GM23338 (cell line): ENCODE data around the gene CADM4. TPM values are rescaled to one million over a fixed set of nuclear protein-coding genes. Genes with fewer than 3 reads are reported as not detected.

ENCODE experiments used
- ATAC-seq: fragments of 200-7000 bp; cut with Tn5 transposase; 3 replicates; pipeline ENCODE4 v1.9.1; 2020
- DNase-seq: peaks from one replicate; pipeline ENCODE4 v3.0.0-alpha.2; 2015; ENCODE audit warnings: low spot score
- H2AFZ ChIP-seq: fragments of 200-600 bp; sonication (generic); 2 replicates; pipeline ENCODE4 v1.8.0; 2016; ENCODE audit warnings: antibody characterized with exemption, mild to moderate bottlenecking, moderate library complexity
- H3F3A ChIP-seq: fragments of 200-600 bp; sonication (generic); replicated peaks from 2 replicates; pipeline ENCODE4 v1.8.0; 2017; ENCODE audit warnings: antibody characterized with exemption, mixed run types, low read depth
- H3K27ac ChIP-seq: fragments of 200-600 bp; sonication (generic); 2 replicates; pipeline ENCODE4 v1.6.1; 2016; ENCODE audit warnings: low read depth
- H3K27me3 ChIP-seq: fragments of 200-600 bp; sonication (generic); 2 replicates; pipeline ENCODE4 v1.8.0; 2016; ENCODE audit warnings: mild to moderate bottlenecking, mixed run types, moderate library complexity; ENCODE audit not compliant: insufficient read depth
- H3K36me3 ChIP-seq: fragments of 200-600 bp; sonication (generic); 2 replicates; pipeline ENCODE4 v1.8.0; 2016; ENCODE audit warnings: mild to moderate bottlenecking; ENCODE audit not compliant: insufficient read depth
- H3K4me1 ChIP-seq: fragments of 200-600 bp; sonication (generic); 2 replicates; pipeline ENCODE4 v1.8.0; 2016; ENCODE audit warnings: mild to moderate bottlenecking, moderate library complexity; ENCODE audit not compliant: insufficient read depth
- H3K4me2 ChIP-seq: fragments of 200-600 bp; sonication (generic); 2 replicates; pipeline ENCODE4 v1.7.1; 2017; ENCODE audit warnings: mixed run types
- H3K4me3 ChIP-seq: fragments of 200-600 bp; sonication (generic); 2 replicates; pipeline ENCODE4 v1.6.1; 2016; ENCODE audit warnings: mixed run types
- H3K79me2 ChIP-seq: fragments of 200-600 bp; sonication (generic); replicated peaks from 2 replicates; pipeline ENCODE4 v1.8.0; 2017; ENCODE audit warnings: mild to moderate bottlenecking; ENCODE audit not compliant: insufficient read depth
- H3K9me2 ChIP-seq: fragments of 200-600 bp; sonication (generic); 2 replicates; pipeline ENCODE4 v1.8.0; 2017; ENCODE audit not compliant: insufficient read depth
- H4K20me1 ChIP-seq: fragments of 200-600 bp; sonication (generic); replicated peaks from 2 replicates; pipeline ENCODE4 v1.8.0; 2017; ENCODE audit warnings: mild to moderate bottlenecking; ENCODE audit not compliant: insufficient read depth
- H3K27ac Mint-ChIP-seq: 2 replicates; pipeline ENCODE4 v1.8.0; 2020; ENCODE audit warnings: inconsistent platforms, mild to moderate bottlenecking, moderate library complexity, mixed read lengths
- H3K27me3 Mint-ChIP-seq: 3 replicates; pipeline ENCODE4 v1.8.0; 2022; ENCODE audit warnings: low read depth, mild to moderate bottlenecking, moderate library complexity, mixed read lengths, inconsistent platforms; ENCODE audit not compliant: insufficient read depth, poor library complexity
- H3K36me3 Mint-ChIP-seq: 3 replicates; pipeline ENCODE4 v1.8.0; 2021; ENCODE audit warnings: low read depth, mild to moderate bottlenecking, inconsistent platforms, moderate library complexity, mixed read lengths
- H3K4me1 Mint-ChIP-seq: 3 replicates; pipeline ENCODE4 v1.8.0; 2020; ENCODE audit warnings: mild to moderate bottlenecking, inconsistent platforms, mixed read lengths
- H3K4me3 Mint-ChIP-seq: 3 replicates; pipeline ENCODE4 v1.8.0; 2021; ENCODE audit warnings: moderate library complexity, mild to moderate bottlenecking, inconsistent platforms, mixed read lengths
- H3K9me3 Mint-ChIP-seq: 3 replicates; pipeline ENCODE4 v1.8.0; 2020; ENCODE audit warnings: moderate library complexity, mild to moderate bottlenecking, inconsistent platforms, mixed read lengths
- CTCF ChIP-seq, 2 experiments: fragments of 200-600 bp in 1 of 2; sonication (generic) in 1 of 2; conservative IDR thresholded peaks; 2 replicates each; pipeline versions ENCODE4 v1.5.1 to v1.6.1; 2016 to 2017; ENCODE audit warnings: antibody characterized with exemption in 2 of 2, low read depth in 2 of 2, mild to moderate bottlenecking in 2 of 2, moderate library complexity in 1 of 2
- JUNB ChIP-seq: IDR thresholded peaks from one replicate; pipeline ENCODE4 v1.6.1; 2016; ENCODE audit warnings: antibody characterized with exemption; ENCODE audit not compliant: unreplicated experiment
- POLR2AphosphoS5 ChIP-seq: IDR thresholded peaks from 2 replicates; pipeline ENCODE4 v1.6.1; 2016; ENCODE audit warnings: antibody characterized with exemption, low read depth
- ZNF114 ChIP-seq: fragments of 250-450 bp; sonication (Bioruptor Pico); IDR thresholded peaks from 2 replicates; pipeline ENCODE4 v1.5.0; 2020; ENCODE audit warnings: mild to moderate bottlenecking, moderate library complexity
- ZNF331 ChIP-seq: fragments of 250-450 bp; sonication (Bioruptor Pico); IDR thresholded peaks from 2 replicates; pipeline ENCODE4 v1.5.0; 2020; ENCODE audit warnings: low read depth, mild to moderate bottlenecking, moderate library complexity
- polyA plus RNA-seq: library from polyadenylated mRNA; unstranded; fragments of >200 nt; fragmentation: Nextera tagmentation; extraction: Ambion mirVana; gene quantifications from 2 replicates; pipeline ENCODE4 v1.2.1, GENCODE V29; 2016
- total RNA-seq: library from RNA; depleted of rRNA; stranded (reverse); fragments of >200 nt; shearing (Covaris generic); gene quantifications from 2 replicates; pipeline ENCODE4 v1.2.3, GENCODE V29; 2014
- TF ChIP-seq, protein P1 (sequence below): IDR thresholded peaks from 2 replicates; pipeline ENCODE4 v1.6.1; 2016; ENCODE audit warnings: antibody characterized with exemption

The CADM4 gene
- total and polyA plus RNA-seq, 2 experiments from 2014 or later: 3.7 to 21.2 TPM

DNA sequence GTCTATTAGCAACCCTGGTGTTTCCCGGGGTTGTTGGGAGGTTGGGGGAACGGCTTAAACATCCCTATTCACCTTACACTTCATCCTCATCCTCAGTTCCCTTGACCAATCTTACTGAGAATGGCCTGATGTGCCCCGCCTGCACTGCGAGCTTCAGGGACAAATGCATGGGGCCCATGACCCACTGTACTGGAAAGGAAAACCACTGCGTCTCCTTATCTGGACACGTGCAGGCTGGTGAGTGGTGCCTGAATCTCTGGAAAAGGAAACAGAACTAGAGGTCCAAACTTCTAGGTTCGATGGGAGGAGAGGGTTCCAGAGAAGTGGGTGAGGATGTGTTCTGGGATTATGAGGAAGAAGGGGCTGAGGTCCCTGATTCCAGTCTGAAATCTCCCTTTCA is 58.2 kb downstream of the CADM4 start:
- Mint-ChIP-seq H3K27ac (no peak overlapping the region), H3K36me3 (peaks cover 11% of the 10 kb centered on the region), H3K27me3 (peaks cover 3% of the 10 kb centered on the region), H3K4me3 (peak overlapping the region; percentile 92), H3K4me1 (peaks cover 24% of the 10 kb centered on the region), H3K9me3 (no peaks in the 10 kb centered on the region; the same call in 2 of the 3 replicates)
- H3K27ac ChIP-seq: no peak overlapping the region
- H3K79me2 ChIP-seq: peaks cover 4% of the 10 kb centered on the region; the same call in 1 of the 2 replicates
- TF ChIP-seq, protein P1, sequence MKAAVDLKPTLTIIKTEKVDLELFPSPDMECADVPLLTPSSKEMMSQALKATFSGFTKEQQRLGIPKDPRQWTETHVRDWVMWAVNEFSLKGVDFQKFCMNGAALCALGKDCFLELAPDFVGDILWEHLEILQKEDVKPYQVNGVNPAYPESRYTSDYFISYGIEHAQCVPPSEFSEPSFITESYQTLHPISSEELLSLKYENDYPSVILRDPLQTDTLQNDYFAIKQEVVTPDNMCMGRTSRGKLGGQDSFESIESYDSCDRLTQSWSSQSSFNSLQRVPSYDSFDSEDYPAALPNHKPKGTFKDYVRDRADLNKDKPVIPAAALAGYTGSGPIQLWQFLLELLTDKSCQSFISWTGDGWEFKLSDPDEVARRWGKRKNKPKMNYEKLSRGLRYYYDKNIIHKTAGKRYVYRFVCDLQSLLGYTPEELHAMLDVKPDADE: no peak
- TF ChIP-seq POLR2AphosphoS5: no peak
- TF ChIP-seq CTCF (conservative IDR thresholded peaks at IDR 0.05; ENCODE audit: low read depth in 2 of 2): no peak
- TF ChIP-seq JUNB: no peak
- TF ChIP-seq ZNF114 (CRISPR knock-in tag): no peak
- ATAC-seq (no peak), DNase-seq (no peak)
- H3K4me2 ChIP-seq: peak overlapping the region; percentile 78
- no peaks in the 10 kb centered on the region; the same call in 1 of the 2 replicates for H4K20me1 ChIP-seq
- no peaks in the 10 kb centered on the region; the same call in 1 of the 2 replicates for H3K36me3 ChIP-seq
- H3K27me3 ChIP-seq: no peaks in the 10 kb centered on the region
- H3F3A ChIP-seq: no peaks in the 10 kb centered on the region
- H3K9me2 ChIP-seq: no peaks in the 10 kb centered on the region
- peak overlapping the region; percentile 66; the same call in 1 of the 2 replicates for H2AFZ ChIP-seq
- H3K4me3 ChIP-seq: peak overlapping the region; percentile 64; the same call in 1 of the 2 replicates
- H3K4me1 ChIP-seq: peaks cover 6% of the 10 kb centered on the region

GRCh38 chr19:43578787-43579186 is 60.9 kb downstream of the CADM4 start:
- H3K27me3 Mint-ChIP-seq: peaks cover 8% of the 10 kb centered on the region
- no peak overlapping the region for H3K27ac Mint-ChIP-seq
- no peak overlapping the region for H3K4me2 ChIP-seq
- H3K4me1 Mint-ChIP-seq: peaks cover 29% of the 10 kb centered on the region
- TF ChIP-seq ZNF331 (CRISPR knock-in tag): no peak
- no peak for TF ChIP-seq ZNF114 (CRISPR knock-in tag)
- no peaks in the 10 kb centered on the region for H3K36me3 ChIP-seq
- H3K27me3 ChIP-seq: no peaks in the 10 kb centered on the region
- H3K4me3 Mint-ChIP-seq: peak overlapping the region; percentile 92
- ATAC-seq (no peak), DNase-seq (no peak)
- H3K9me3 Mint-ChIP-seq: no peaks in the 10 kb centered on the region; the same call in 2 of the 3 replicates
- H3K4me3 ChIP-seq: no peak overlapping the region
- H3K79me2 ChIP-seq: peaks cover 4% of the 10 kb centered on the region; the same call in 1 of the 2 replicates
- no peaks in the 10 kb centered on the region; the same call in 1 of the 2 replicates for H3F3A ChIP-seq
- H3K4me1 ChIP-seq: peaks cover 14% of the 10 kb centered on the region
- H3K9me2 ChIP-seq: no peaks in the 10 kb centered on the region
- peaks cover 6% of the 10 kb centered on the region; the same call in 2 of the 3 replicates for H3K36me3 Mint-ChIP-seq
- no peak overlapping the region for H2AFZ ChIP-seq
- H3K27ac ChIP-seq: no peak overlapping the region
- no peaks in the 10 kb centered on the region for H4K20me1 ChIP-seq
